OCI-LY7 (cell line): ENCODE results near the gene DCTN1. TPM values are rescaled to one million over a fixed set of nuclear protein-coding genes. Genes with fewer than 3 reads are reported as not detected.

Experiments
- BruUV-seq: library from RNA; stranded (reverse); fragments of 400-500 nt; replicated peaks from 2 replicates; lab custom pipeline; 2021; lab: Mats Ljungman, UMichigan
- CTCF ChIA-PET: fragments of 300-600 bp; sonication (Branson Sonifier 250); formaldehyde crosslinking; loops from one replicate; lab custom pipeline; 2022; ENCODE audit warnings: antibody characterized with exemption; ENCODE audit not compliant: unreplicated experiment; lab: Charles Lee
- POLR2A ChIA-PET: fragments of 300-600 bp; sonication (Branson Sonifier 250); formaldehyde crosslinking; loops from one replicate; lab custom pipeline; 2022; ENCODE audit warnings: antibody characterized with exemption; lab: Charles Lee
- DNase-seq: peaks from one replicate; pipeline ENCODE4 v3.0.0-alpha.2; 2015; ENCODE audit warnings: low spot score
- H2AFZ ChIP-seq: fragments of 200-600 bp; sonication (generic), shearing (Covaris generic); 2 replicates; pipeline ENCODE4 v1.6.1; 2014; ENCODE audit warnings: mild to moderate bottlenecking, antibody characterized with exemption, low read length, moderate library complexity
- H3K27ac ChIP-seq: fragments of 200-600 bp; sonication (generic); 2 replicates; pipeline ENCODE4 v1.5.1; 2014; ENCODE audit warnings: mixed run types, low read depth, mild to moderate bottlenecking, moderate library complexity, low read length, inconsistent platforms; ENCODE audit not compliant: poor library complexity, severe bottlenecking
- H3K36me3 ChIP-seq: fragments of 200-600 bp; sonication (generic); 2 replicates; pipeline ENCODE4 v1.6.1; 2014; ENCODE audit warnings: mild to moderate bottlenecking, antibody characterized with exemption, low read length, moderate library complexity, mixed read lengths; ENCODE audit not compliant: insufficient read depth
- H3K4me1 ChIP-seq: fragments of 200-600 bp; sonication (generic); 2 replicates; pipeline ENCODE4 v1.5.1; 2014; ENCODE audit warnings: mild to moderate bottlenecking, low read length; ENCODE audit not compliant: insufficient read depth, poor library complexity, severe bottlenecking
- H3K4me2 ChIP-seq: fragments of 200-600 bp; sonication (generic); 2 replicates; pipeline ENCODE4 v1.6.1; 2014; ENCODE audit warnings: mild to moderate bottlenecking, low read length
- H3K4me3 ChIP-seq: fragments of 200-600 bp; sonication (generic); 2 replicates; pipeline ENCODE4 v1.5.1; 2014; ENCODE audit warnings: mild to moderate bottlenecking, low read depth, low read length; ENCODE audit not compliant: poor library complexity, severe bottlenecking
- H3K79me2 ChIP-seq: fragments of 200-600 bp; sonication (generic); 2 replicates; pipeline ENCODE4 v1.6.1; 2016; ENCODE audit warnings: low read depth, mild to moderate bottlenecking, low read length, moderate library complexity, mixed read lengths; ENCODE audit not compliant: insufficient read depth
- H3K9me2 ChIP-seq: fragments of 200-600 bp; sonication (generic); 2 replicates; pipeline ENCODE4 v1.6.1; 2016; ENCODE audit warnings: mild to moderate bottlenecking, low read length, mixed read lengths; ENCODE audit not compliant: insufficient read depth
- H3K9me3 ChIP-seq: fragments of 200-600 bp; sonication (generic); 2 replicates; pipeline ENCODE4 v1.6.1; 2014; ENCODE audit warnings: mild to moderate bottlenecking, mixed run types, low read length, mixed read lengths
- H4K20me1 ChIP-seq: fragments of 200-600 bp; sonication (generic); 2 replicates; pipeline ENCODE4 v1.6.1; 2014; ENCODE audit warnings: mild to moderate bottlenecking, antibody characterized with exemption, low read length, moderate library complexity, mixed read lengths; ENCODE audit not compliant: insufficient read depth
- EZH2phosphoT487 ChIP-seq: fragments of 200-600 bp; sonication (generic); IDR thresholded peaks from 2 replicates; pipeline ENCODE4 v1.6.1; 2018; ENCODE audit warnings: low read depth, borderline replicate concordance, mild to moderate bottlenecking, mixed run types, antibody characterized with exemption, low read length, moderate library complexity, mixed read lengths
- intact Hi-C: fragments of 100-400 bp; cut with micrococcal nuclease; formaldehyde crosslinking; loops from one replicate; pipeline ENCODE4 v1.10.0; 2022; ENCODE audit not compliant: unreplicated experiment
- total RNA-seq, 2 experiments: library from RNA; depleted of rRNA in 1 of 2; stranded (reverse); fragments of >200 nt in 1 of 2; shearing (Covaris generic) in 1 of 2; gene quantifications; 2 replicates each; pipeline ENCODE4 v1.2.3, GENCODE V29; 2014 to 2022
- TF ChIP-seq, protein P1 (sequence below): fragments of 200-600 bp; sonication (generic); conservative IDR thresholded peaks from 2 replicates; pipeline ENCODE4 v1.5.1; 2014; ENCODE audit warnings: mild to moderate bottlenecking, antibody characterized with exemption, low read length, moderate library complexity, mixed read lengths

Gene DCTN1
- total RNA-seq, 2 experiments from 2014 or later = 45.5 to 100 TPM

- no peak overlapping the region for H3K27ac ChIP-seq
- no peaks in the 10 kb centered on the region for H3K79me2 ChIP-seq
- POLR2A ChIA-PET = interaction anchor here (0.8 to 1.2 kb wide), 2 partner anchors 11 to 18 kb away, joined by 3 read pairs; no protein-coding TSS in a partner anchor
- CTCF ChIA-PET = no interaction called here
- no peak overlapping the region for H3K4me3 ChIP-seq
- no peaks in the 10 kb centered on the region for H4K20me1 ChIP-seq
- H3K9me2 ChIP-seq = no peaks in the 10 kb centered on the region
- no peak for DNase-seq
- H2AFZ ChIP-seq = no peak overlapping the region
- peaks cover 7% of the 10 kb centered on the region; the same call in 1 of the 2 replicates for H3K36me3 ChIP-seq
- H3K9me3 ChIP-seq = no peaks in the 10 kb centered on the region
- intact Hi-C loops = no loop called here
- no peak overlapping the region for H3K4me2 ChIP-seq
- TF ChIP-seq, protein P1, sequence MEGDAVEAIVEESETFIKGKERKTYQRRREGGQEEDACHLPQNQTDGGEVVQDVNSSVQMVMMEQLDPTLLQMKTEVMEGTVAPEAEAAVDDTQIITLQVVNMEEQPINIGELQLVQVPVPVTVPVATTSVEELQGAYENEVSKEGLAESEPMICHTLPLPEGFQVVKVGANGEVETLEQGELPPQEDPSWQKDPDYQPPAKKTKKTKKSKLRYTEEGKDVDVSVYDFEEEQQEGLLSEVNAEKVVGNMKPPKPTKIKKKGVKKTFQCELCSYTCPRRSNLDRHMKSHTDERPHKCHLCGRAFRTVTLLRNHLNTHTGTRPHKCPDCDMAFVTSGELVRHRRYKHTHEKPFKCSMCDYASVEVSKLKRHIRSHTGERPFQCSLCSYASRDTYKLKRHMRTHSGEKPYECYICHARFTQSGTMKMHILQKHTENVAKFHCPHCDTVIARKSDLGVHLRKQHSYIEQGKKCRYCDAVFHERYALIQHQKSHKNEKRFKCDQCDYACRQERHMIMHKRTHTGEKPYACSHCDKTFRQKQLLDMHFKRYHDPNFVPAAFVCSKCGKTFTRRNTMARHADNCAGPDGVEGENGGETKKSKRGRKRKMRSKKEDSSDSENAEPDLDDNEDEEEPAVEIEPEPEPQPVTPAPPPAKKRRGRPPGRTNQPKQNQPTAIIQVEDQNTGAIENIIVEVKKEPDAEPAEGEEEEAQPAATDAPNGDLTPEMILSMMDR = no peak
- no peak for TF ChIP-seq EZH2phosphoT487
- no peaks in the 10 kb centered on the region for H3K4me1 ChIP-seq
- BruUV-seq = no TSS peak
Measured at GRCh38 chr2:74427551-74427950, 47.4 kb upstream of the DCTN1 start.

DNA sequence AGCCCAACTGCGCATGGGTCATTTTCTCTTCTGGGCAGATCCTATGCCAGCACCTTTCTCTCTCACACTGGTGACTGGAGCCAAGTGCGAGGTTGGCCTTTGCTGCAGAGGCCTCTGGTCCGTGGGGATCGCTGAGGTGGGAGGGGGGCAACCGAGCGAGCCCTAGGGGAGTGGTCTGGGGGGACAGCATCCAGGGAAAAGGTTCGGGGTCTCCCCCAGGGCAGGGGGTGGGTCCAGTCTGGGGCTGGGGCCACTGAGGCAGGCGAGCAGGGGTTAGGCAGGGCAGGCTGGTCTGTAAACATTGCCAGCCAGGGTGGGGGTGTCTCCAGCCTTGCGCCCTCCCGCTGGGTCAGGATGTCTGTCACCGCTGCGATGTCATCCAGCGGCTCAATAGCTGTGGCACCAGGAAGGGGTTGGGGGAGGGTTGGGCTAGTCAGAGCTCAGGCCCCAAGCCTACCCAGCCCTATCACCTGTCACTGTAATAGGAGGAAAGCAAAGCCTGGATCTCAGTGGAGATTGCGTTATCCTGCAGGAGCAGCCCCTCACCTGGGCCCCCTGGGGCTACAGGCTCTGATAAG is 46.2 kb upstream of the DCTN1 start:
- no TSS peak for BruUV-seq
- CTCF ChIA-PET = no interaction called here
- Histone ChIP-seq H3K4me1 (no peaks in the 10 kb centered on the region), H3K9me3 (no peaks in the 10 kb centered on the region), H3K27ac (no peak overlapping the region), H3K4me2 (no peak overlapping the region), H3K36me3 (peaks cover 7% of the 10 kb centered on the region; the same call in 1 of the 2 replicates), H3K9me2 (no peaks in the 10 kb centered on the region), H3K79me2 (no peaks in the 10 kb centered on the region), H2AFZ (no peak overlapping the region), H4K20me1 (no peaks in the 10 kb centered on the region), H3K4me3 (no peak overlapping the region)
- TF ChIP-seq, protein P1 = no peak
- TF ChIP-seq EZH2phosphoT487 = no peak
- no peak for DNase-seq
- intact Hi-C loops = no loop called here
- POLR2A ChIA-PET = no interaction called here

DNA sequence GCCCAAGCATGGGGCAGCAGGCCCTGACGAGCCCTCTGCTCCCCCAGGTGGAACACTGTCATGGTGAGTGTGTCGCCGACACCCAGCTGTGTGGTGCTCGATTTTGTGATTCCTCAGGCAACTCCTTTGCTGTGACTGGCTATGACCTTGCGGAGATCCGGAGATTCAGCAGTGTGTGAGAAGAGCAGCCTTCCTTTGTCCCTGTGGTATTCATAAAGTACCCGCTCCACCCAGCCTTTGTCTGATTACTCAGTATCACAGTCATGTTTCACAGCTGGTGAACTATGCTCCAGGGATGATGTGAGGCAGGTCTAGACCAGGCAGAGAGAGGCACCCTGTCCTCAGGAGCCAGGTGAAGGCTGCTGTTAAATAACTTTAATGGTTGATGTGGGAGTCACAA is 45.4 kb upstream of the DCTN1 start:
- intact Hi-C loops = no loop called here
- DNase-seq = no peak
- Histone ChIP-seq H3K9me2 (no peaks in the 10 kb centered on the region), H4K20me1 (no peaks in the 10 kb centered on the region), H3K4me2 (no peak overlapping the region), H3K4me3 (no peak overlapping the region), H3K9me3 (no peaks in the 10 kb centered on the region), H3K36me3 (peaks cover 7% of the 10 kb centered on the region; the same call in 1 of the 2 replicates), H3K79me2 (no peaks in the 10 kb centered on the region; the same call in 1 of the 2 replicates), H3K4me1 (peaks cover 5% of the 10 kb centered on the region), H3K27ac (no peak overlapping the region), H2AFZ (no peak overlapping the region)
- BruUV-seq = no TSS peak
- ChIA-PET POLR2A (interaction anchor here (0.5 kb wide), 1 partner anchor 27 kb away, joined by 5 read pairs; no protein-coding TSS in a partner anchor), CTCF (no interaction called here)
- no peak for TF ChIP-seq EZH2phosphoT487
- TF ChIP-seq, protein P1 = no peak
